GM12864 (cell line): ENCODE data around the gene ARL6IP5.

Experiments
- DNase-seq: peaks from one replicate; pipeline ENCODE4 v3.0.0-alpha.2; 2011; ENCODE audit warnings: low read depth
- H3K4me3 ChIP-seq: 2 replicates; pipeline ENCODE4 v1.5.1; 2011; ENCODE audit warnings: mild to moderate bottlenecking, low read depth, low read length, control low read depth
- CTCF ChIP-seq: IDR thresholded peaks from 2 replicates; pipeline ENCODE4 v1.5.1; 2011; ENCODE audit warnings: low read depth, mild to moderate bottlenecking, moderate library complexity, low read length, control low read depth, inconsistent platforms; ENCODE audit errors: missing control alignments

Gene ARL6IP5

GRCh38 chr3:69103123-69103522 is 18.4 kb downstream of the ARL6IP5 start:
- no peak for DNase-seq
- no peak for TF ChIP-seq CTCF
- H3K4me3 ChIP-seq: no peak overlapping the region

- no peak overlapping the region for H3K4me3 ChIP-seq
- no peak for DNase-seq
- no peak for TF ChIP-seq CTCF
Observed at GRCh38 chr3:69104586-69104985, 19.8 kb downstream of the ARL6IP5 start.

- TF ChIP-seq CTCF: no peak
- no peak overlapping the region for H3K4me3 ChIP-seq
- DNase-seq: no peak
Observed at GRCh38 chr3:69105320-69105719, 20.6 kb downstream of the ARL6IP5 start.

- H3K4me3 ChIP-seq: no peak overlapping the region
- TF ChIP-seq CTCF: no peak
- no peak for DNase-seq
Observed at GRCh38 chr3:69107841-69108240, 23.1 kb downstream of the ARL6IP5 start.

- DNase-seq: no peak
Observed at GRCh38 chr3:69108811-69109210, 24.1 kb downstream of the ARL6IP5 start.

GRCh38 chr3:69110941-69111546 is 26.3 kb downstream of the ARL6IP5 start:
- TF ChIP-seq CTCF: no peak
- DNase-seq: no peak
- H3K4me3 ChIP-seq: no peak overlapping the region

More at GRCh38 chr3:69108811-69109210, 24.1 kb downstream of the ARL6IP5 start:
- H3K4me3 ChIP-seq: no peak overlapping the region
- TF ChIP-seq CTCF: no peak

GRCh38 chr3:69113536-69113935 is 28.8 kb downstream of the ARL6IP5 start:
- no peak for DNase-seq
- H3K4me3 ChIP-seq: no peak overlapping the region
- no peak for TF ChIP-seq CTCF
